Prostate gland (tissue), 2 donors: Measurements from ENCODE around the gene ZNF532. TPM values are rescaled to one million over a fixed set of nuclear protein-coding genes. Genes with fewer than 3 reads are reported as not detected.

Experiments used
- DNase-seq: peaks from one replicate; pipeline ENCODE4 v3.0.0-alpha.2; 2019; ENCODE audit warnings: low spot score
- H3K27ac ChIP-seq, 2 donors: fragments of 200-600 bp; sonication (generic); 2 replicates each; pipeline ENCODE4 v1.5.1; 2017 to 2019
- H3K27me3 ChIP-seq: fragments of 200-600 bp; sonication (generic); replicated peaks from 2 replicates; pipeline ENCODE4 v1.5.1; 2019; ENCODE audit not compliant: insufficient read depth
- H3K36me3 ChIP-seq, 2 donors: fragments of 200-600 bp; sonication (generic); 1 replicate in 1 of 2; 2 replicates in 1 of 2; pipeline versions ENCODE4 v1.5.1 to v1.8.1; 2017 to 2019
- H3K4me1 ChIP-seq: fragments of 200-600 bp; sonication (generic); replicated peaks from 2 replicates; pipeline ENCODE4 v1.5.1; 2019
- H3K4me3 ChIP-seq, 2 donors: fragments of 200-600 bp; sonication (generic); 2 replicates each; pipeline ENCODE4 v1.5.1; 2017 to 2019
- H3K9me3 ChIP-seq: fragments of 200-600 bp; sonication (generic); 2 replicates; pipeline ENCODE4 v1.5.1; 2017
- CTCF ChIP-seq, 4 experiments: fragments of 200-600 bp in 2 of 4; fragments of 450-650 bp in 2 of 4; sonication (generic) in 2 of 4; IDR thresholded peaks; 1 replicate in 3 of 4; 2 replicates in 1 of 4; pipeline ENCODE4 v1.5.1; 2016 to 2019; ENCODE audit warnings: antibody characterized with exemption in 4 of 4, mild to moderate bottlenecking in 2 of 4, moderate library complexity in 2 of 4
- POLR2A ChIP-seq: fragments of 450-650 bp; IDR thresholded peaks from one replicate; pipeline ENCODE4 v1.6.1; 2016; ENCODE audit warnings: antibody characterized with exemption, mild to moderate bottlenecking
- POLR2AphosphoS5 ChIP-seq: sonication (generic); formaldehyde crosslinking; IDR thresholded peaks from one replicate; pipeline ENCODE4 v1.6.1; 2017; ENCODE audit warnings: antibody characterized with exemption
- WGBS: methylation state at CpG from one replicate; pipeline ENCODE4 v1.1.5; 2018; 5-methylcytosine and 5-hydroxymethylcytosine counted together
- intact Hi-C: fragments of 100-400 bp; cut with DNase I; formaldehyde crosslinking; loops from one replicate; pipeline ENCODE4 v1.14.2; 2022
- total RNA-seq, 2 donors: library from RNA; depleted of rRNA; stranded (reverse); fragments of >200 nt; gene quantifications; one replicate each; pipeline ENCODE4 v1.1.0, GENCODE V29; 2016

Gene ZNF532
- total RNA-seq, 2 donors from 2014 or later = 231 to 299 TPM

DNA sequence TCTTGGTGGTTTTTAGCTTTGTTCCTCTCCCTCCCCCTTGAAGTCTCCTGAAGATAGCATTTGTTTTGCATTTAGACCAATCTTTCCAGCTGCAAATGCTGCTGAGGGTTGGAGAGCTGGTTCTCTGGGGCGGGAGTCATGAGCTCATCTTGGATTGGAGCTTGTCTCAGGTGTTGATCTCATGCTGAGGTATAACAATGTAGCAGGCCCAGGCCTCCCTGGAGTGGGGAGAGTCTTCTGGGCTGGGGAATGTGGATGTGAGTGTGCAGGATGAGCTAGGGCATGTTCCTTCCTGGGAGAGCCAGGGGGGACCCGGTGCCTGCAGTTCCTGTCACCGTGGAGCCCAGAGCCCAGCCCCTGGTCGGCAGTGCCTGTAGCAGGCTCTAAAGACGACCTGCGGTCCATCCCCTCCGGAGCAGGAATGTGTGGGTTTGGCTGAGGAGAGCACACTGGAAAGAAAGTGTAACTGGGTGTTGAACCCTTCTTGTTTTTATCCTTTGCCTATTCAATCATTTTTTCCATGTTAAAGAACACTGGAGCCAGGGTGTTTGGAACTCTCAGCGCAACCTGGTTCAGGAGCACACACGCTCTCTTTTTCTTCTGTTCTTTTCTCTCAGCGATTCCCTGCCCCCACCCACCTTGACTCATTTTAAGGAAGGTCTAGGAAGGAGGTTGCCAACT lies 2.7 kb downstream of the ZNF532 start:
- H3K27ac ChIP-seq = peak overlapping the region; percentile 98 to 100
- no peaks in the 10 kb centered on the region for H3K36me3 ChIP-seq
- H3K4me3 ChIP-seq = peak overlapping the region in 1 of 2 donors; percentile 55
- intact Hi-C loops = loop anchor here (5.0 kb wide), 1 partner anchor 110 kb away; no protein-coding TSS in a partner anchor
- H3K27me3 ChIP-seq = no peaks in the 10 kb centered on the region
- peak; percentile 58 for DNase-seq
- WGBS = 27% methylated on average over 10 of the region's 10 CpGs
- H3K4me1 ChIP-seq = peaks cover 22% of the 10 kb centered on the region
- no peaks in the 10 kb centered on the region for H3K9me3 ChIP-seq
- TF ChIP-seq POLR2A (no peak), POLR2AphosphoS5 (peak; percentile 39)

DNA sequence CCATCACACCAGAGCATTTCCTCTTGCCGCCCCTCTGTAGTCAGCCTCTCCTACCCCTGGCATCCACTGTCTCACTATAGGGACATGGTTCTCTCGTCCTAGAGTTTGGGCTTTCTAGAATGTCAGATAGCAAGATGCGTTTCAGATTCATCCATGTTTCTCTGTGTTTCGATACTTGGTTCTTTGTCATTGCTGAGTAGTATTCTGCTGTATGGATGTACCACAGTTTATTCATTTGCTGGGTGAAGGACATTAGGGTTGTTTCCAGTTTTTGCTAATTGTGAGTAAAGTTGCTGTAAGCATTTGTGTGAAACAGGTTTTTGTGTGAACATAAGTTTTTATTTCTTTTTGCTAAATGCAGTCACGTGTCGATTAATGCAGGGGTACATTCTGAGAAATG lies 3.8 kb downstream of the ZNF532 start:
- intact Hi-C loops = loop anchor here (5.0 kb wide), 1 partner anchor 109 kb away; no protein-coding TSS in a partner anchor
- Histone ChIP-seq H3K4me1 (peaks cover 22% of the 10 kb centered on the region), H3K27me3 (no peaks in the 10 kb centered on the region), H3K36me3 (peaks cover 0 to 1% of the 10 kb centered on the region in 2 donors), H3K4me3 (peak overlapping the region in 1 of 2 donors; percentile 55), H3K27ac (peak overlapping the region; percentile 98 to 100), H3K9me3 (no peaks in the 10 kb centered on the region)
- TF ChIP-seq POLR2AphosphoS5 = no peak
- DNase-seq = no peak
- 94% methylated on average over 6 of the region's 6 CpGs for WGBS

- no peak for DNase-seq
- peaks cover 0 to 4% of the 10 kb centered on the region in 2 donors for H3K36me3 ChIP-seq
- H3K27me3 ChIP-seq = no peaks in the 10 kb centered on the region
- TF ChIP-seq POLR2A (no peak), POLR2AphosphoS5 (no peak), CTCF (IDR thresholded peaks at IDR 0.05) (no peak)
- intact Hi-C loops = no loop called here
- H3K9me3 ChIP-seq = no peaks in the 10 kb centered on the region
- peaks cover 18% of the 10 kb centered on the region for H3K4me1 ChIP-seq
- 57% methylated on average over 5 of the region's 5 CpGs for WGBS
- H3K27ac ChIP-seq = peak overlapping the region; percentile 98 to 100
- no peak overlapping the region for H3K4me3 ChIP-seq
Measured at GRCh38 chr18:58870130-58870529, 5.5 kb downstream of the ZNF532 start.

DNA sequence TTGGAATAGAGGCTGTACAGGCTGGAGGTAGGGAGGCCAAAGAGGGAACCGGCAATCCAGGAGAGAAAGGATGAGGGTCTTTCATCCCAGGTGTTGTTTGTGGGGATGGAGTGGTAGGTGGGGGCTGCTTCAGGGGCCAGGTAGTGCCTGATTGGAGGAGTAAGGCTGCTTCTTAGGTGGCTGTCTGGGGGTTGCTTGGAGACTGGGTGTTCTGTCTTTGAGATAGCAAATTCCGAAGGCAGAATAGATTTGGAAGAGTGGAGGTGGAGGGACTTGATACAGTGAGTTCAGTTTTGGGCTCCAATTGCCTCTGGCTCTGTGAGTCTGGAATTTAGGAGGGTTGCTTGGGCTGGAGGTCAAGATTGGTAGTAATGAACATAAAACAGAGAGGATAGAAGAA lies 5.9 kb downstream of the ZNF532 start:
- Histone ChIP-seq H3K27ac (peak overlapping the region; percentile 98 to 100), H3K27me3 (no peaks in the 10 kb centered on the region), H3K9me3 (no peaks in the 10 kb centered on the region), H3K4me3 (no peak overlapping the region), H3K36me3 (peaks cover 0 to 4% of the 10 kb centered on the region in 2 donors), H3K4me1 (peaks cover 18% of the 10 kb centered on the region)
- TF ChIP-seq POLR2A (no peak), POLR2AphosphoS5 (no peak), CTCF (IDR thresholded peaks at IDR 0.05) (no peak)
- intact Hi-C loops = no loop called here
- WGBS = 62% methylated on average over 2 of the region's 2 CpGs
- no peak for DNase-seq

- Histone ChIP-seq H3K9me3 (no peaks in the 10 kb centered on the region), H3K27me3 (no peaks in the 10 kb centered on the region), H3K36me3 (peaks cover 0 to 4% of the 10 kb centered on the region in 2 donors), H3K4me3 (no peak overlapping the region), H3K4me1 (peaks cover 10% of the 10 kb centered on the region), H3K27ac (peak overlapping the region; percentile 98 to 100)
- TF ChIP-seq POLR2A = no peak
- no peak for TF ChIP-seq CTCF (IDR thresholded peaks at IDR 0.05)
- TF ChIP-seq POLR2AphosphoS5 = no peak
- intact Hi-C loops = no loop called here
- WGBS = 30% methylated on average over 10 of the region's 10 CpGs
- DNase-seq = no peak
Measured at GRCh38 chr18:58871514-58872420, 7.1 kb downstream of the ZNF532 start.
